ENCODE measurements around the gene APOD.

DNA sequence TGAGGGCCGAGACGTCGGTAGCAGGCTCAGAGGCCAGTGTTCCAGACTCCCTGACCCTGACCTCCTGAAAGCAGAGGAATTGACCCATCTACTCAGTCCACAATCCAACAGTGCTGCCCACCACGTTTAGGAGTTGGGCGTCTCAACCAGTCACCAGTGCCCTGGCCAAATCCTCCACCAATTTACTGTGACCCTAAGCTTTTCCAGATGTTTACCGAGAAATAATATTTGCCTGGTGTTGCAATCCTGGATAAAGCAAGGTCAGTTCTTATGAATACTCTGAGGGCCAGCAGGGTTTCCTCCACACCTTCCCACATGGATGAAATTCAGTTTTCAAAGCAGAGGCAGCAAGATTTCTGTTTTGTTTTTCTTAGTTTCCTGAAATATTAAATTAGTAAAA, 7.5 kb upstream of the APOD start:
- TF ChIP-seq, protein P1, sequence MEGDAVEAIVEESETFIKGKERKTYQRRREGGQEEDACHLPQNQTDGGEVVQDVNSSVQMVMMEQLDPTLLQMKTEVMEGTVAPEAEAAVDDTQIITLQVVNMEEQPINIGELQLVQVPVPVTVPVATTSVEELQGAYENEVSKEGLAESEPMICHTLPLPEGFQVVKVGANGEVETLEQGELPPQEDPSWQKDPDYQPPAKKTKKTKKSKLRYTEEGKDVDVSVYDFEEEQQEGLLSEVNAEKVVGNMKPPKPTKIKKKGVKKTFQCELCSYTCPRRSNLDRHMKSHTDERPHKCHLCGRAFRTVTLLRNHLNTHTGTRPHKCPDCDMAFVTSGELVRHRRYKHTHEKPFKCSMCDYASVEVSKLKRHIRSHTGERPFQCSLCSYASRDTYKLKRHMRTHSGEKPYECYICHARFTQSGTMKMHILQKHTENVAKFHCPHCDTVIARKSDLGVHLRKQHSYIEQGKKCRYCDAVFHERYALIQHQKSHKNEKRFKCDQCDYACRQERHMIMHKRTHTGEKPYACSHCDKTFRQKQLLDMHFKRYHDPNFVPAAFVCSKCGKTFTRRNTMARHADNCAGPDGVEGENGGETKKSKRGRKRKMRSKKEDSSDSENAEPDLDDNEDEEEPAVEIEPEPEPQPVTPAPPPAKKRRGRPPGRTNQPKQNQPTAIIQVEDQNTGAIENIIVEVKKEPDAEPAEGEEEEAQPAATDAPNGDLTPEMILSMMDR (IDR thresholded peaks at IDR 0.05), result no peak
- peak in 1 of 3 donors; percentile 53 for TF ChIP-seq POLR2AphosphoS5 (IDR thresholded peaks at IDR 0.05)
